ENCODE data around the gene BMF.

Gene BMF

DNA sequence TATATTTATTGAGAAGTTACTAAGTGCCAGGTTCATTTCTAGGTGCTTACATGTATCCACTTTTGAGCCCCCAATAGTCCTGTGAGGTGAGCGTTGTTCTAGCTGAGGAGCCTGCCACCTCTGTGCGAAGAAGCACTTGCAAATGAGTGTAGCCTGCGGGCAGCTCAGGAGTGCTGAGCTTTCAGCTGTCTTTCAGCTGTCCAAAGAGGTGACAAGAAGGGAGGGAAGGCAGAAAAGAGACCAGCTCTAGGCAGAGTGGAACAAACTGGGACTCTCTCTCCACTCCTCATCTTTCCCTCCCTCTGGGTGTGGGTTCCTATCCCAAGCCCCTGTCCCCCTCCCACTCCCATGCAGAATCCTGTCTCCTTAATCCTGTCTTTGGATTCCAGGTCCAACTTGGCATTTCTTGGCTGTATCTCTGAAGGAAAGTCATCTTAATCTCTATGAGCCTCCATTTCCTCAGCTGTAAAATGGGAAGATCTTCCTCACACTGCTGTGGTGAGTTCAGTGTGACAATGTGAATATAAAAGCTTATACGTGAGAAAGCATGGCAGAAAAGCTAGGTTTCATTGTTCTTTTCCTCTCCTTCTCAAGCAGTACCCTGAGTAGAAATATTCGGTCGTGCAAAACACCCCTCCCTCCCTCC, 63.0 kb downstream of the BMF start:
- DNase-seq = no peak

DNA sequence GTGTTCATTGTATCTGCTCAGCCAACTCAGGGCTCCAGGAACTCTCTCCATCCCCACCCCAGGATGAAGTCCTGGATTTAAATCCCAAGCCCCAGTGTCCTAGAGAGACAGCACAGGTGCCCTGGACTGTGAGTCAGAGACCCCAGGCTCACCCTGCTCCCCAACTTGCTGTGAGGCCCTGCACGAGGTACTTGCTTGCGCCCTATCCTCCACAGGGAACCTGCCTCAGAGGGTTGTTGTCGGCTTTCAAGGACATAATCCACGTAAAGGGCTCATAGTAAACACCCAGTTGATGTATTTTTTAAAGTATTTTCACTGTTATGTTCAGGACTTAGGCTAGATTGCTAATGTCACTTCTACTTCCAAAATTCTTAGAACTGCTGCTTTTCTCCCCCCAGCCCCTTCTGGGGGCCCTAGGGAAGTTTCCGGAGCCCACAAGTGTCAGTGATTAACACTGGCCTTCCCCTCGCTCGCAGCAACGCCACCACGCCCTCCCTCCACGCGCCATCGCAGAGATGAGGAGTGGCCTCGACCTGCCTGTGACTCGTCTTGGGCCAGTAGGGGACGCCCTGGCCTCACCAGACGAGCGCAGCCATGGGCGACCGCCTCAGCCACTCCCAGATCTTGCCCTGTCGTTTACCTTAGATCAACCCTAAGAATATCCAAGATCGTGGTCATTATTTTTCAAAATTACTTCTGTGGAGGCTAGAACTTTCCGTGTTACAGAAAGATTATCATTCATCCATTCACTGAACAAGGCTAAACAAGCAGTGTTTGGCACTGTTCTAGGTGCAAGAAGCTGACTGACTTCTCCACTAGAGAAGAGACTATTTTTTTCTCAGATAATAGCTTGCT, 63.7 kb downstream of the BMF start:
- peak; percentile 49 to 50 for DNase-seq

- DNase-seq = no peak
Measured at GRCh38 chr15:40043927-40044716, 64.6 kb downstream of the BMF start.

GRCh38 chr15:40042791-40043320, 65.8 kb downstream of the BMF start:
- DNase-seq = no peak

GRCh38 chr15:40040770-40041169, 67.9 kb downstream of the BMF start:
- DNase-seq = no peak

DNA sequence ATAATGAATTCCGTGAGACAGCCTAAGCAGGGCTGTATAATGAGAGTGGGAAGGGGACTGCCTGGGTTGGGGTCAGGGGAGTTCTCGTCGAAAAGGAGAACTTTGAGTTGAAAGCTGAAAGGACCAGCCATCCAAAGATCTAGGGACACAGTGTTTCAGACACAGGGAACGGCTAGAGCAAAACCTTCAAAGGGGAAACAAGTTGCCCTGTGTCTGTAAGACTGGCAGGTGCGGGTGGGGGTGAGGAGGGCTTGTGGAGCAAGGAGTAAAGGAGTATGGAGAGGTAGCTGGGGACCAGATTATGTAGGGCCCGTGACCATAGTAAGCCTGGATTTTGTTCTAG, 68.4 kb downstream of the BMF start:
- no peak for DNase-seq

GRCh38 chr15:40038638-40039543, 69.8 kb downstream of the BMF start, which contains the start of gene SRP14:
Gene SRP14 (minus strand): TSS chr15:40039181. CDS start chr15:40039116, 65 bp downstream.
- DNase-seq = peak; percentile 83 to 86

DNA sequence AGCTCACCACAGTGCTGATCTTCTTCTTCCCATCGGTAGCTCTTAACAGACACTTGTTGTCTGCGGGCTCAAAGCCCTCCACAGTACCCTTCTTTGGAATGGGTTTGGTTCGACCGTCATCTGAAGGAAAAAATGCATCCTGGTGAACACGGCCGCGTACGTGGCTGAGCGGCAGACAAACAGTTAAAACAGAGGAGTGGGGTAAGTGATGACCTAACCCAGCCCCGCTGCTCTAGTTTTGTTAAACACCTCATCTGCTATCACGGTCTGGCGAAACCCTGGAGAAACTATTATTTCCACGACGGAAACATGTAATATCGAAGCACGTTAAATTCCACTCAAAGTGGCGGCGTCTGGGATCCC, 70.4 kb downstream of the BMF start:
- no peak for DNase-seq

Measured in SW 1271 (cell line).